ENCODE measurements around the gene DOCK9.

The DOCK9 gene

DNA sequence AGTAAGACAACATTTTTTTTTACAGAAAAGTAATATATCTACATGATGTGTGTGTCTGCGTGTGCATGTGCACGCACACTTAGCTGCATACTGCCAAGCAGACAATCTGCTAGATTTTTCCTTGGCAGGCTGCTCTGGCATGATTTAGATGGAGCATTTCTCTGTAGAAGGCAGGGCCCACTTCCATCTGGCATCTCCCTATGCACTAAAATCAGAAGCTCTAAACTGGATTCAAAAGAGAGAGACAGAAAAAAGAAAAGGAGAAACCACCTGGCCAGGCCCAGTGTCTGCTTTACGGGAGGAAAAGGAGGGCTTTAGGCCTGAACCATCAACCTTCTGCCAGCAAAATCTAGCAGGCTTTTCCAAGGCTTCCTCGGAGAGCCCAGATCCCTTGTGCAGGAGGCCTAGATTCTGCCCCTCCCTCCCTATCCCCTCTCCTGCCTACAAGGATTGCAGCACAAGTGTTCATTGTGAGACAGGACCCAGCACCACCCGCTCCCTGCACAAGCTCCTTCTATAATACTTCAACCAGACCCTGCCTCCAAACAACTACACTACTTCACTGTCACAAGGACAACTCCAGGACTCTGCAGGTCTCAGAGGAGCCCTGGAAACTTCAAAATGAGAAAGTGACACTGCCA is 99.3 kb downstream of the DOCK9 start:
- Histone ChIP-seq H3K23ac (ENCODE audit: low read length) (no peak overlapping the region), H3K4me1 (ENCODE audit: control insufficient read depth in 1 of 2, insufficient read depth in 2 of 2, low read length in 2 of 2) (peaks cover 3 to 11% of the 10 kb centered on the region in 2 experiments), H3K79me2 (ENCODE audit: control insufficient read depth, insufficient read depth, low read length, poor library complexity) (no peaks in the 10 kb centered on the region), H2BK120ac (ENCODE audit: insufficient read depth, low read length, poor library complexity) (no peak overlapping the region), H3K4me3 (ENCODE audit: low read depth, low read length) (no peak overlapping the region), H3K14ac (ENCODE audit: low read length) (no peak overlapping the region), H2AFZ (ENCODE audit: insufficient read depth, low read length, poor library complexity) (no peak overlapping the region), H3K18ac (ENCODE audit: low read length) (no peak overlapping the region), H4K12ac (ENCODE audit: low read depth, low read length) (no peak overlapping the region), H4K8ac (ENCODE audit: low read depth, low read length) (no peak overlapping the region), H3K27ac (ENCODE audit: low read depth, low read length) (no peak overlapping the region), H3K9ac (ENCODE audit: low read length) (no peak overlapping the region), H3K4me2 (ENCODE audit: low read length) (no peak overlapping the region), H2BK5ac (ENCODE audit: low read depth, low read length, poor library complexity) (no peak overlapping the region), H3K4ac (ENCODE audit: low read depth, low read length) (no peak overlapping the region), H2AK5ac (ENCODE audit: low read length) (no peak overlapping the region), H2BK12ac (ENCODE audit: low read length) (no peak overlapping the region), H3K36me3 (ENCODE audit: control insufficient read depth in 1 of 2, insufficient read depth in 2 of 2, low read length in 2 of 2) (peaks cover 28 to 43% of the 10 kb centered on the region in 2 experiments), H3K79me1 (ENCODE audit: low read length) (no peaks in the 10 kb centered on the region), H3K27me3 (ENCODE audit: insufficient read depth, low read length) (no peaks in the 10 kb centered on the region), H3K9me3 (ENCODE audit: insufficient read depth, low read depth, low read length) (no peaks in the 10 kb centered on the region), H4K91ac (ENCODE audit: low read depth, low read length) (no peak overlapping the region)
- WGBS (ENCODE audit: extremely low coverage, insufficient coverage, insufficient read length): no CpG with 5 or more reads among the region's 5 CpGs
- DNase-seq: no peak

DNA sequence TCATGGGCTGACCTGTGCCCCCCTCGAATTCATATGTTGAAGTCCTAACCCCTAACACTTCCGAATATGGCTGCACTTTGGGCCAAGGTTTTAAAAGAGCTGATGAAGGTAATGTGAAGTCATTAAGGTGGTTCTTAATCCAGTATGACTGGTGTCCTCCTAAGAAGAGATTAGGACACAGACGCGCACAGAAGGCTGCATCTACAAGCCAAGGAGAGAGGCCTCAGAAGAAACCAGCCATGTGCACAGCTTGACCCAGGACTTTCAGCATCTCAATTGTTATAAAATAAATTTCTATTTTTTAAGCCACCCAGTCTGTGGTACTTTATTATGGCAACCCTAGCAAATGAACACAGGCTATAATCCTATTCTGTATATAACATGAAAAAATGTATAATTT is 99.9 kb downstream of the DOCK9 start:
- Histone ChIP-seq H3K18ac (ENCODE audit: low read length) (no peak overlapping the region), H3K36me3 (ENCODE audit: control insufficient read depth in 1 of 2, insufficient read depth in 2 of 2, low read length in 2 of 2) (peaks cover 29 to 45% of the 10 kb centered on the region in 2 experiments), H2BK12ac (ENCODE audit: low read length) (no peak overlapping the region), H3K79me2 (ENCODE audit: control insufficient read depth, insufficient read depth, low read length, poor library complexity) (no peaks in the 10 kb centered on the region), H3K4me1 (ENCODE audit: control insufficient read depth in 1 of 2, insufficient read depth in 2 of 2, low read length in 2 of 2) (peaks cover 3 to 11% of the 10 kb centered on the region in 2 experiments), H2BK120ac (ENCODE audit: insufficient read depth, low read length, poor library complexity) (no peak overlapping the region), H3K27ac (ENCODE audit: low read depth, low read length) (no peak overlapping the region), H2BK5ac (ENCODE audit: low read depth, low read length, poor library complexity) (no peak overlapping the region), H4K8ac (ENCODE audit: low read depth, low read length) (no peak overlapping the region), H3K14ac (ENCODE audit: low read length) (no peak overlapping the region), H3K23ac (ENCODE audit: low read length) (no peak overlapping the region), H2AK5ac (ENCODE audit: low read length) (no peak overlapping the region), H4K12ac (ENCODE audit: low read depth, low read length) (no peak overlapping the region), H3K9ac (ENCODE audit: low read length) (no peak overlapping the region), H4K91ac (ENCODE audit: low read depth, low read length) (no peak overlapping the region), H3K4me2 (ENCODE audit: low read length) (no peak overlapping the region), H3K79me1 (ENCODE audit: low read length) (no peaks in the 10 kb centered on the region), H3K9me3 (ENCODE audit: insufficient read depth, low read depth, low read length) (peaks cover 3% of the 10 kb centered on the region), H3K4me3 (ENCODE audit: low read depth, low read length) (no peak overlapping the region), H3K27me3 (ENCODE audit: insufficient read depth, low read length) (no peaks in the 10 kb centered on the region), H2AFZ (ENCODE audit: insufficient read depth, low read length, poor library complexity) (no peak overlapping the region), H3K4ac (ENCODE audit: low read depth, low read length) (no peak overlapping the region)
- no peak for DNase-seq
- WGBS (ENCODE audit: extremely low coverage, insufficient coverage, insufficient read length): no CpG with 5 or more reads among the region's 4 CpGs

DNA sequence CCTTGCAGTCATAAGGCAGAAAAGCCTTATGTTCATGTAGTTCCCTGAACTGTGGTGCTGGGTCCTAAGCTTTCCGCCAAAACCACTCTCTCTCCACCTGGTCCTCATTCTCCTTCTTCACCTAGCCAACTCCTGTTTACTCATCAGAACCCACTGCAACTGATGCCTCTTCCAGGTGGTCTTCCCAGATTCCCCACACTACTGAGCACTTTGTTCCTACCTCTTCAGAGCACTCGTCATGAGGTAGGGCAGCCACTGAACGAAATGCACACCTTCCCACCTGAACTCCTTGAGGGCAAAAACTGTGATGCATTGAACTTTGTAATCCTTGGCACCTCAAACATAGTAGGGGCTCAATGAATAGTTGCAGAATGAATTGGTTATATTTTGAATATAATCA is 100.4 kb downstream of the DOCK9 start:
- Histone ChIP-seq H3K14ac (ENCODE audit: low read length) (no peak overlapping the region), H3K4ac (ENCODE audit: low read depth, low read length) (no peak overlapping the region), H2BK120ac (ENCODE audit: insufficient read depth, low read length, poor library complexity) (no peak overlapping the region), H3K9ac (ENCODE audit: low read length) (no peak overlapping the region), H3K23ac (ENCODE audit: low read length) (no peak overlapping the region), H3K9me3 (ENCODE audit: insufficient read depth, low read depth, low read length) (peaks cover 3% of the 10 kb centered on the region), H4K8ac (ENCODE audit: low read depth, low read length) (no peak overlapping the region), H3K27ac (ENCODE audit: low read depth, low read length) (no peak overlapping the region), H3K18ac (ENCODE audit: low read length) (no peak overlapping the region), H4K12ac (ENCODE audit: low read depth, low read length) (no peak overlapping the region), H2AFZ (ENCODE audit: insufficient read depth, low read length, poor library complexity) (no peak overlapping the region), H4K91ac (ENCODE audit: low read depth, low read length) (no peak overlapping the region), H2AK5ac (ENCODE audit: low read length) (no peak overlapping the region), H3K4me2 (ENCODE audit: low read length) (no peak overlapping the region), H3K79me2 (ENCODE audit: control insufficient read depth, insufficient read depth, low read length, poor library complexity) (no peaks in the 10 kb centered on the region), H3K36me3 (ENCODE audit: control insufficient read depth in 1 of 2, insufficient read depth in 2 of 2, low read length in 2 of 2) (peaks cover 31 to 44% of the 10 kb centered on the region in 2 experiments), H2BK12ac (ENCODE audit: low read length) (no peak overlapping the region), H3K27me3 (ENCODE audit: insufficient read depth, low read length) (no peaks in the 10 kb centered on the region), H2BK5ac (ENCODE audit: low read depth, low read length, poor library complexity) (no peak overlapping the region), H3K4me3 (ENCODE audit: low read depth, low read length) (no peak overlapping the region), H3K4me1 (ENCODE audit: control insufficient read depth in 1 of 2, insufficient read depth in 2 of 2, low read length in 2 of 2) (peaks cover 3 to 11% of the 10 kb centered on the region in 2 experiments), H3K79me1 (ENCODE audit: low read length) (no peaks in the 10 kb centered on the region)
- no peak for DNase-seq
- WGBS (ENCODE audit: extremely low coverage, insufficient coverage, insufficient read length): no CpG with 5 or more reads among the region's 3 CpGs

DNA sequence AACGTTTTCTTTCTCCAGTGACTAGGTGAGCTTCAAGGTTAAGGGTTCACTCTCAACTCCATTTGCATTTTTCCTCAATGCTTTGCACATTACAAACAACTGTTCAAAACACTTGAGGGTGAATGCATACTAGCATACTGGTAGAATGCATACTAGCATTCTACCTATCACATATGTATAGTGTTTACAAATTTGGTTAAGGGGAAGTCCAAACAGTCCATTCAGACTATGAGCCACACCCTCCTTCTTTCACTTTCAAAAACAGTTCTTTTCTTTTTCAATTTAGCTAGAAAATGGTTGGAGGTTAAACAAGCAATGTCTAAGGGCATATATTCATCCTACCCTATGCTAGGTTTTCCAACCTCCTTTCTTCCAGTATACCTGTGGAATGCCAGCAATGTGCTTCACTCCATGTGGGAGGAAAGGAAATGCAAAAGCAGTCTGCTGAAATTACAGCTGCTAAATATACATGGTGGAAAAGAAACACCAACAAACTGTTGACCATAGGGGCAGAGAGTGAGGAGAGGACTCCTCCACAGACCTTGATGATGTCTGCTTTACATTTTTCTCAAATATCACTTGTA is 102.6 kb downstream of the DOCK9 start:
- no peak overlapping the region for H2BK12ac ChIP-seq (ENCODE audit: low read length)
- H2AFZ ChIP-seq (ENCODE audit: insufficient read depth, low read length, poor library complexity): no peak overlapping the region
- no peak overlapping the region for H3K18ac ChIP-seq (ENCODE audit: low read length)
- no peak overlapping the region for H3K9ac ChIP-seq (ENCODE audit: low read length)
- no peaks in the 10 kb centered on the region for H3K27me3 ChIP-seq (ENCODE audit: insufficient read depth, low read length)
- peaks cover 3% of the 10 kb centered on the region for H3K9me3 ChIP-seq (ENCODE audit: insufficient read depth, low read depth, low read length)
- no peak overlapping the region for H3K4me3 ChIP-seq (ENCODE audit: low read depth, low read length)
- no CpG with 5 or more reads among the region's 1 CpG for WGBS (ENCODE audit: extremely low coverage, insufficient coverage, insufficient read length)
- no peak overlapping the region for H3K23ac ChIP-seq (ENCODE audit: low read length)
- H3K79me2 ChIP-seq (ENCODE audit: control insufficient read depth, insufficient read depth, low read length, poor library complexity): peaks cover 2% of the 10 kb centered on the region
- H4K12ac ChIP-seq (ENCODE audit: low read depth, low read length): no peak overlapping the region
- no peak overlapping the region for H3K14ac ChIP-seq (ENCODE audit: low read length)
- no peak overlapping the region for H3K4ac ChIP-seq (ENCODE audit: low read depth, low read length)
- H3K27ac ChIP-seq (ENCODE audit: low read depth, low read length): no peak overlapping the region
- no peaks in the 10 kb centered on the region for H3K79me1 ChIP-seq (ENCODE audit: low read length)
- H2AK5ac ChIP-seq (ENCODE audit: low read length): no peak overlapping the region
- DNase-seq: peak in 1 of 2 donors; percentile 7
- no peak overlapping the region for H2BK5ac ChIP-seq (ENCODE audit: low read depth, low read length, poor library complexity)
- no peak overlapping the region for H2BK120ac ChIP-seq (ENCODE audit: insufficient read depth, low read length, poor library complexity)
- H3K4me2 ChIP-seq (ENCODE audit: low read length): no peak overlapping the region
- H4K91ac ChIP-seq (ENCODE audit: low read depth, low read length): no peak overlapping the region
- peaks cover 32 to 41% of the 10 kb centered on the region in 2 experiments for H3K36me3 ChIP-seq (ENCODE audit: control insufficient read depth in 1 of 2, insufficient read depth in 2 of 2, low read length in 2 of 2)
- no peak overlapping the region for H4K8ac ChIP-seq (ENCODE audit: low read depth, low read length)
- H3K4me1 ChIP-seq (ENCODE audit: control insufficient read depth in 1 of 2, insufficient read depth in 2 of 2, low read length in 2 of 2): peaks cover 3 to 11% of the 10 kb centered on the region in 2 experiments

Measured in trophoblast cell (in vitro differentiated cells and primary cell).